ENCODE data around the gene C20orf144. TPM values are rescaled to one million over a fixed set of nuclear protein-coding genes. Genes with fewer than 3 reads are reported as not detected.

The C20orf144 gene
- total RNA-seq, 2 experiments from 2014 or later: 0.42 to 0.44 TPM

DNA sequence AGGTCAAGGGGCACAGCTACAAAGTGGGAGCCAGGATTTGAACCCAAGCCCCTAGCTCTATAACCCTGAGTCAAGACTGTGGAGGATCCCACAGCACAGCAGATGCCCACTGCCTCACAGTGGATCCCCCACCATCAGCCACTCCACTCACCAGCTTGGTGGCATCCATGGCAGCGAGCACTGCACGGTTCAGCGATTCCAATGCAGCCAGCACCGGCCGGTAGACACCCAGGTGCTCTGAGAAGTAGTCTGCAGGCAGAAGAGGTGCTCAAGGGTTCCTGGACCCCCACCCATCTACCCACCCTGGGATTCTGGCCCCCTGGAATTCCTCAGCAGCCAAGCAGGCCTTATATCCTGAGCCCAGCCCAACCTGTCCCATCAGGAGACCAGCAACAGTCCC lies 7.1 kb downstream of the C20orf144 start:
- Histone ChIP-seq H3K4me1 (ENCODE audit: insufficient read depth, low read length, poor library complexity, severe bottlenecking) (peaks cover 71% of the 10 kb centered on the region), H3K4me2 (ENCODE audit: low read length) (peak overlapping the region; percentile 93), H2AFZ (ENCODE audit: low read length) (no peak overlapping the region), H3K4me3 (ENCODE audit: low read depth, low read length, poor library complexity, severe bottlenecking) (peak overlapping the region; percentile 7), H3K9me2 (ENCODE audit: insufficient read depth, low read length) (no peaks in the 10 kb centered on the region), H3K36me3 (ENCODE audit: insufficient read depth, low read length) (peaks cover 35% of the 10 kb centered on the region; the same call in 1 of the 2 replicates), H4K20me1 (ENCODE audit: insufficient read depth, low read length) (0 out of 2 replicates have a peak, but pooled peaks cover 5% of the 10 kb centered on the region), H3K9me3 (ENCODE audit: low read length) (no peaks in the 10 kb centered on the region), H3K79me2 (ENCODE audit: insufficient read depth, low read depth, low read length) (peaks cover 18% of the 10 kb centered on the region; the same call in 1 of the 2 replicates), H3K27ac (ENCODE audit: low read depth, low read length, poor library complexity, severe bottlenecking) (peak overlapping the region; percentile 61)
- intact Hi-C loops (cut with micrococcal nuclease; ENCODE audit: unreplicated experiment): loop anchor here (5.0 kb wide), 1 partner anchor 267 kb away; the partner anchor contains the start of gene CDK5RAP1
- BruUV-seq (replicated peaks): no TSS peak
- DNase-seq (ENCODE audit: low spot score): peak; percentile 47
- CTCF ChIA-PET (ENCODE audit: unreplicated experiment): interaction anchor here (0.5 to 2.9 kb wide), 3 partner anchors 11 to 250 kb away, joined by 5 to 16 read pairs (median 7); no protein-coding TSS in a partner anchor
- TF ChIP-seq EZH2phosphoT487 (IDR thresholded peaks at IDR 0.05; ENCODE audit: borderline replicate concordance, low read depth, low read length): no peak
- TF ChIP-seq, protein P1, sequence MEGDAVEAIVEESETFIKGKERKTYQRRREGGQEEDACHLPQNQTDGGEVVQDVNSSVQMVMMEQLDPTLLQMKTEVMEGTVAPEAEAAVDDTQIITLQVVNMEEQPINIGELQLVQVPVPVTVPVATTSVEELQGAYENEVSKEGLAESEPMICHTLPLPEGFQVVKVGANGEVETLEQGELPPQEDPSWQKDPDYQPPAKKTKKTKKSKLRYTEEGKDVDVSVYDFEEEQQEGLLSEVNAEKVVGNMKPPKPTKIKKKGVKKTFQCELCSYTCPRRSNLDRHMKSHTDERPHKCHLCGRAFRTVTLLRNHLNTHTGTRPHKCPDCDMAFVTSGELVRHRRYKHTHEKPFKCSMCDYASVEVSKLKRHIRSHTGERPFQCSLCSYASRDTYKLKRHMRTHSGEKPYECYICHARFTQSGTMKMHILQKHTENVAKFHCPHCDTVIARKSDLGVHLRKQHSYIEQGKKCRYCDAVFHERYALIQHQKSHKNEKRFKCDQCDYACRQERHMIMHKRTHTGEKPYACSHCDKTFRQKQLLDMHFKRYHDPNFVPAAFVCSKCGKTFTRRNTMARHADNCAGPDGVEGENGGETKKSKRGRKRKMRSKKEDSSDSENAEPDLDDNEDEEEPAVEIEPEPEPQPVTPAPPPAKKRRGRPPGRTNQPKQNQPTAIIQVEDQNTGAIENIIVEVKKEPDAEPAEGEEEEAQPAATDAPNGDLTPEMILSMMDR (conservative IDR thresholded peaks at IDR 0.05; ENCODE audit: low read length): no peak
- POLR2A ChIA-PET: interaction anchor here (0.6 to 2.2 kb wide), 4 partner anchors 10 to 173 kb away, joined by 3 to 8 read pairs (median 4); no protein-coding TSS in a partner anchor

GRCh38 chr20:33669873-33670640 lies 7.9 kb downstream of the C20orf144 start:
- POLR2A ChIA-PET: interaction anchor here (2.2 kb wide), 1 partner anchor 9 kb away, joined by 8 read pairs; no protein-coding TSS in a partner anchor
- CTCF ChIA-PET (ENCODE audit: unreplicated experiment): interaction anchor here (0.6 kb wide), 1 partner anchor 94 kb away, joined by 3 read pairs; no protein-coding TSS in a partner anchor
- TF ChIP-seq, protein P1 (conservative IDR thresholded peaks at IDR 0.05; ENCODE audit: low read length): no peak
- no peak for TF ChIP-seq EZH2phosphoT487 (IDR thresholded peaks at IDR 0.05; ENCODE audit: borderline replicate concordance, low read depth, low read length)
- peaks cover 18% of the 10 kb centered on the region; the same call in 1 of the 2 replicates for H3K79me2 ChIP-seq (ENCODE audit: insufficient read depth, low read depth, low read length)
- no peak overlapping the region for H3K4me3 ChIP-seq (ENCODE audit: low read depth, low read length, poor library complexity, severe bottlenecking)
- intact Hi-C loops (cut with micrococcal nuclease; ENCODE audit: unreplicated experiment): loop anchor here (5.0 kb wide), 1 partner anchor 268 kb away; the partner anchor contains the start of gene CDK5RAP1
- H3K27ac ChIP-seq (ENCODE audit: low read depth, low read length, poor library complexity, severe bottlenecking): peak overlapping the region; percentile 61
- H3K9me3 ChIP-seq (ENCODE audit: low read length): no peaks in the 10 kb centered on the region
- no peaks in the 10 kb centered on the region for H3K9me2 ChIP-seq (ENCODE audit: insufficient read depth, low read length)
- BruUV-seq (replicated peaks): no TSS peak
- H3K4me2 ChIP-seq (ENCODE audit: low read length): peak overlapping the region; percentile 93; the same call in 1 of the 2 replicates
- no peak overlapping the region for H2AFZ ChIP-seq (ENCODE audit: low read length)
- peaks cover 37% of the 10 kb centered on the region; the same call in 1 of the 2 replicates for H3K36me3 ChIP-seq (ENCODE audit: insufficient read depth, low read length)
- H4K20me1 ChIP-seq (ENCODE audit: insufficient read depth, low read length): 0 out of 2 replicates have a peak, but pooled peaks cover 5% of the 10 kb centered on the region
- DNase-seq (ENCODE audit: low spot score): no peak
- peaks cover 70% of the 10 kb centered on the region for H3K4me1 ChIP-seq (ENCODE audit: insufficient read depth, low read length, poor library complexity, severe bottlenecking)
